Loucy (cell line): Measurements from ENCODE around the gene DENND4B.
A peak's percentile ranks its signal among the peaks of the same experiment; 100 is the strongest.

Experiments
- H2AFZ ChIP-seq: fragments of 200-600 bp; sonication (generic); 2 replicates; pipeline ENCODE4 v1.6.0; 2016; ENCODE audit warnings: antibody characterized with exemption, mild to moderate bottlenecking, low read length, moderate library complexity
- H3F3A ChIP-seq: fragments of 200-600 bp; 2 replicates; pipeline ENCODE4 v1.6.0; 2016; ENCODE audit warnings: antibody characterized with exemption, low read depth, mild to moderate bottlenecking
- H3K27me3 ChIP-seq: fragments of 200-600 bp; sonication (generic); 2 replicates; pipeline ENCODE4 v1.6.1; 2014; ENCODE audit warnings: low read length, mild to moderate bottlenecking; ENCODE audit not compliant: insufficient read depth, poor library complexity, severe bottlenecking
- H3K36me3 ChIP-seq: fragments of 200-600 bp; sonication (generic); 2 replicates; pipeline ENCODE4 v1.6.1; 2016; ENCODE audit warnings: low read length; ENCODE audit not compliant: insufficient read depth
- H3K4me1 ChIP-seq: fragments of 200-600 bp; sonication (generic); 2 replicates; pipeline ENCODE4 v1.5.1; 2014; ENCODE audit warnings: low read length, mild to moderate bottlenecking; ENCODE audit not compliant: insufficient read depth, poor library complexity, severe bottlenecking
- H3K4me2 ChIP-seq: fragments of 200-600 bp; sonication (generic); 2 replicates; pipeline ENCODE4 v1.6.0; 2014; ENCODE audit warnings: antibody characterized with exemption, low read length, low read depth, mild to moderate bottlenecking; ENCODE audit not compliant: poor library complexity, severe bottlenecking
- H3K4me3 ChIP-seq: fragments of 200-600 bp; sonication (generic); 2 replicates; pipeline ENCODE4 v1.5.1; 2014; ENCODE audit warnings: low read length, mild to moderate bottlenecking, mixed read lengths; ENCODE audit not compliant: poor library complexity, severe bottlenecking
- H3K79me2 ChIP-seq: fragments of 200-600 bp; sonication (generic); 2 replicates; pipeline ENCODE4 v1.6.1; 2014; ENCODE audit warnings: low read length; ENCODE audit not compliant: insufficient read depth
- H3K9ac ChIP-seq: fragments of 200-600 bp; sonication (generic); 2 replicates; pipeline ENCODE4 v1.6.0; 2014; ENCODE audit warnings: mild to moderate bottlenecking, low read depth, low read length, moderate library complexity; ENCODE audit not compliant: poor library complexity, severe bottlenecking
- H3K9me2 ChIP-seq: fragments of 200-600 bp; sonication (generic); replicated peaks from 2 replicates; pipeline ENCODE4 v1.6.1; 2016; ENCODE audit warnings: low read depth, low read length, mixed read lengths
- H3K9me3 ChIP-seq: fragments of 200-600 bp; sonication (generic); 2 replicates; pipeline ENCODE4 v1.6.1; 2014; ENCODE audit warnings: mild to moderate bottlenecking, antibody characterized with exemption, low read length, low read depth; ENCODE audit not compliant: insufficient read depth
- H4K20me1 ChIP-seq: fragments of 200-600 bp; sonication (generic); 2 replicates; pipeline ENCODE4 v1.6.0; 2014; ENCODE audit warnings: antibody characterized with exemption, low read length, mild to moderate bottlenecking; ENCODE audit not compliant: insufficient read depth, poor library complexity, severe bottlenecking
- CTCF ChIP-seq: fragments of 200-600 bp; sonication (generic); conservative IDR thresholded peaks from 2 replicates; pipeline ENCODE4 v1.5.1; 2014; ENCODE audit warnings: mild to moderate bottlenecking, antibody characterized with exemption, low read length
- EZH2phosphoT487 ChIP-seq: fragments of 200-600 bp; IDR thresholded peaks from 2 replicates; pipeline ENCODE4 v1.6.1; 2018; ENCODE audit warnings: antibody characterized with exemption, mild to moderate bottlenecking, moderate library complexity, borderline replicate concordance

The DENND4B gene

DNA sequence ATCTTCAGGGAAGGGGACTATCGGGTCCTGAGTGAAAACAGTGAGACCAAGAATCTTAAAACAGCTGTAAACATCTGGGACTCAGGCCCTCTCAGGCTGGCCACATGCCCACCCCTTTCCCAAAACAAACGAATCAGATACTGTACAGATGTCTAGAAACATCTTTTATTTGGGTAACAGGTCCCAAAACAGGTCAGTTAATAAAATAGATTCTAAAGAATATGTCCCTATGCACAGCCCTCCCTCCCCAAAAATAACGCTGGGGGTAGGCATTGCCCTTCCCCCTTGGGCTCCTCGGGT is 12.4 kb upstream of the DENND4B start:
- H3K79me2 ChIP-seq, result peaks cover 64% of the 10 kb centered on the region
- peak overlapping the region; percentile 91 for H3K4me3 ChIP-seq
- H3K4me1 ChIP-seq, result peaks cover 60% of the 10 kb centered on the region
- H3K27me3 ChIP-seq, result no peaks in the 10 kb centered on the region
- H3K9ac ChIP-seq, result peak overlapping the region; percentile 43
- H3K36me3 ChIP-seq, result peaks cover under 1% of the 10 kb centered on the region; the same call in 1 of the 2 replicates
- TF ChIP-seq CTCF (no peak), EZH2phosphoT487 (no peak)
- no peak overlapping the region for H2AFZ ChIP-seq
- no peaks in the 10 kb centered on the region for H3F3A ChIP-seq
- peaks cover 38% of the 10 kb centered on the region for H4K20me1 ChIP-seq
- no peaks in the 10 kb centered on the region for H3K9me2 ChIP-seq
- H3K4me2 ChIP-seq, result peak overlapping the region; percentile 51
- no peaks in the 10 kb centered on the region for H3K9me3 ChIP-seq

DNA sequence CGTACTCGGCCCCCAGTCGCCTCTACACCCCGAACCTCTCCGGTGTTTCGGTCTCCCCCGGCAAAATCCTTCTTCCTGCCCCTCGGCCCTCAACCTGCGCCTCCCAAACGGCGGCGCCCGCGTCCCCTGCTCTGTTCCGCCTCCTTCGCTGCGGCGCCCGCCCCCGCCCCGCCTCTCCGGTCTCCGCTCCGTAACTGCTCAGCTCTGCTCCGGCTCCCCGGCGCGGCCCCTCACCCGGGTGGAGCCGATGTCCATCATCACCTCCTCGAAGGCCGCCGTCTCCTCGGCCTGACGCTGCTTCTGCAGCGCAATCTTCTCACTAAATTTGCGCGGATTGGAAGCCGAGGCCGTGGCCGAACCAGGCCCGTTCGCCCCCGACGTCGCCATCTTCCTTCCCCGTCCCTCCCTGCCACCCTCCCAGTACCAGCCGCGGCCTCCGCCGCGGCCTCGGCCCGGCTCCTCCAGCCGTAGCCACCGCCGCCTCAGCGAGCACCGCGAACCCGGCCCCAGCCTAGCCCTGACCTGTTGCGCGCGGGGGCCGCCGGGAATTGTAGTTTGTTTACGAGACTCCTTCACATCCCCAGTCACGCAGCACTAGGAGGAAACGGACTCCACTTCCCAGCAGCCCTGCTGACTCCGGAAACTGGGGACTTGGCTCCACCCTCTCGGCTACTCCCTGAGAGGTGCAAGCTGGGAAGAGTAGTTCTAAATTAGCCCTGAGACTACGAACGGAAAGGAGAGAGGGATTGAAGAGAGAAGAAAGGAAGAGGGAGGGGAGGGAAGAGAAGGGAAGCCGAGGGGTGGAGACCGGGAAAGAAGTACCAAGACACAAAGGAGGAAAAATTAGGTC is 11.8 kb upstream of the DENND4B start, which contains the start of gene CRTC2:
Gene CRTC2 (minus strand): TSS at position 502 of the 850 bp plus-strand sequence. CDS start 115 bp downstream, at position 387.
- Histone ChIP-seq H4K20me1 (peaks cover 41% of the 10 kb centered on the region), H3K9me2 (no peaks in the 10 kb centered on the region), H3K79me2 (peaks cover 67% of the 10 kb centered on the region), H3K4me2 (peak within 1 kb of the TSS; percentile 92), H3K9ac (peak within 1 kb of the TSS; percentile 85), H2AFZ (peak within 1 kb of the TSS; percentile 76; the same call in 1 of the 2 replicates), H3K4me3 (peak within 1 kb of the TSS; percentile 91), H3K9me3 (no peaks in the 10 kb centered on the region), H3K4me1 (peaks cover 63% of the 10 kb centered on the region), H3K36me3 (peaks cover 4% of the 10 kb centered on the region; the same call in 1 of the 2 replicates), H3K27me3 (no peaks in the 10 kb centered on the region), H3F3A (no peaks in the 10 kb centered on the region)
- TF ChIP-seq CTCF, result no peak; the same call in 1 of the 2 replicates
- TF ChIP-seq EZH2phosphoT487, result no peak

DNA sequence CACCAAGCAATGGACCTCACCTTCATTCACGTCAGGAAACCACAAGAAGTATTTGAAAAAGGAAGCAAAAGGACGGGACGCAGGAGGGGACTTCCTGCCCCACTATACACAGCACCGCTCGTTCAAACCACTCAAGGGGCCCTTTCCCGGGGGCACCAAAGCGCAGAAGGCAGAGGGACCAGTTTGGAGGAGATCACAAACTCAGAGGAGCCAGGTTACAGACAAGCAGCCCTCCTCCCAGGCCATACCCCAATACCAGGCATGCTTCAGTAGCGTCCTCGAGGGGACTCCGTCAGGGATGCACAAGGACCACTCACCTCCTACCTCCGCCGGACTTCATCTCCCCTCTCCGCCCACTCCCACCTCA is 11.2 kb upstream of the DENND4B start:
- Histone ChIP-seq H3K9me2 (no peaks in the 10 kb centered on the region), H3K4me1 (peaks cover 58% of the 10 kb centered on the region), H3K36me3 (peaks cover 4% of the 10 kb centered on the region; the same call in 1 of the 2 replicates), H3K4me2 (peak overlapping the region; percentile 92), H3K27me3 (no peaks in the 10 kb centered on the region), H3F3A (no peaks in the 10 kb centered on the region), H3K9ac (peak overlapping the region; percentile 85), H4K20me1 (peaks cover 42% of the 10 kb centered on the region), H3K4me3 (peak overlapping the region; percentile 91), H3K9me3 (no peaks in the 10 kb centered on the region), H2AFZ (peak overlapping the region; percentile 76; the same call in 1 of the 2 replicates), H3K79me2 (peaks cover 64% of the 10 kb centered on the region)
- TF ChIP-seq CTCF (no peak), EZH2phosphoT487 (no peak)
